Measurements from ENCODE around the gene VASH1. TPM values are rescaled to one million over a fixed set of nuclear protein-coding genes. Genes with fewer than 3 reads are reported as not detected.

VASH1 gene
- total and polyA plus RNA-seq, 2 of the 13 experiments (the other 11 are each of a cell fraction or from before 2014, with no cell fraction given) = 0.11 to 0.24 TPM

GRCh38 chr14:76808011-76808410, 46.7 kb downstream of the VASH1 start:
- H3K36me3 ChIP-seq (replicated peaks in 1 of 2; ENCODE audit: control insufficient read depth in 1 of 2, insufficient read depth in 2 of 2, low read length in 2 of 2) = peaks cover 8 to 52% of the 10 kb centered on the region in 2 experiments; a peak in 4 of 5 replicates
- no TSS peak for BruUV-seq (replicated peaks)
- 100% methylated on average over 1 of the region's 1 CpG for WGBS (ENCODE audit: low lambda C conversion rate)

More at GRCh38 chr14:76808011-76808410, 46.7 kb downstream of the VASH1 start:
- no peaks in the 10 kb centered on the region for H3K27me3 ChIP-seq (ENCODE audit: control insufficient read depth in 1 of 2, insufficient read depth in 2 of 2, low read length in 2 of 2)
- H3K9ac ChIP-seq (ENCODE audit: insufficient read depth, low read depth, low read length) = no peak overlapping the region
- H2AFZ ChIP-seq (ENCODE audit: low read length) = no peak overlapping the region
- H3K4me3 ChIP-seq (replicated peaks in 1 of 3; ENCODE audit: insufficient read depth in 1 of 3, low read depth in 2 of 3, low read length in 3 of 3) = no peak overlapping the region
- ATAC-seq (no peak), FAIRE-seq (no peak), DNase-seq (ENCODE audit: low spot score) (no peak)
- in situ Hi-C loops (cut with HindIII; ENCODE audit: extremely low pct_ligation_motif_present, low pct_unique_long_range_greater_than_20kb) = no loop called here
- intact Hi-C loops (cut with micrococcal nuclease; ENCODE audit: unreplicated experiment) = no loop called here
- no peaks in the 10 kb centered on the region for H3K9me3 ChIP-seq (ENCODE audit: low read length)
- no peak for TF ChIP-seq HMGA1 (CRISPR knock-in tag; conservative IDR thresholded peaks at IDR 0.05)
- no peak for TF ChIP-seq ATF7-NPFF (CRISPR knock-in tag; IDR thresholded peaks at IDR 0.05; ENCODE audit: low read depth)
- TF ChIP-seq REL (CRISPR knock-in tag; conservative IDR thresholded peaks at IDR 0.05) = no peak
- TF ChIP-seq HOMEZ (CRISPR knock-in tag; IDR thresholded peaks at IDR 0.05; ENCODE audit: low read depth) = no peak
- TF ChIP-seq, protein P1, sequence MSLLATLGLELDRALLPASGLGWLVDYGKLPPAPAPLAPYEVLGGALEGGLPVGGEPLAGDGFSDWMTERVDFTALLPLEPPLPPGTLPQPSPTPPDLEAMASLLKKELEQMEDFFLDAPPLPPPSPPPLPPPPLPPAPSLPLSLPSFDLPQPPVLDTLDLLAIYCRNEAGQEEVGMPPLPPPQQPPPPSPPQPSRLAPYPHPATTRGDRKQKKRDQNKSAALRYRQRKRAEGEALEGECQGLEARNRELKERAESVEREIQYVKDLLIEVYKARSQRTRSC (CRISPR knock-in tag; IDR thresholded peaks at IDR 0.05; ENCODE audit: low read depth) = no peak
- TF ChIP-seq FOXO1 (CRISPR knock-in tag; IDR thresholded peaks at IDR 0.05) = no peak
- TF ChIP-seq ZKSCAN1 (IDR thresholded peaks at IDR 0.05; ENCODE audit: low read length) = no peak
- TF ChIP-seq RARG (CRISPR knock-in tag; IDR thresholded peaks at IDR 0.05; ENCODE audit: low read depth) = no peak
- TF ChIP-seq SP5 (CRISPR knock-in tag; IDR thresholded peaks at IDR 0.05; ENCODE audit: borderline replicate concordance, low read depth) = no peak
- TF ChIP-seq ZNF597 (CRISPR knock-in tag; IDR thresholded peaks at IDR 0.05) = no peak
- no peak for TF ChIP-seq ZNF713 (CRISPR knock-in tag; IDR thresholded peaks at IDR 0.05)
- no peak for TF ChIP-seq SP4 (CRISPR knock-in tag; IDR thresholded peaks at IDR 0.05)
- TF ChIP-seq ZNF605 (CRISPR knock-in tag; IDR thresholded peaks at IDR 0.05) = no peak
- TF ChIP-seq YEATS2 (CRISPR knock-in tag; IDR thresholded peaks at IDR 0.05; ENCODE audit: borderline replicate concordance) = no peak
- H4K20me1 ChIP-seq (ENCODE audit: insufficient read depth, low read length) = no peaks in the 10 kb centered on the region
- no peak overlapping the region for H3K27ac ChIP-seq (ENCODE audit: extremely low read length, insufficient read depth, low read length)
- ChIA-PET POLR2A (no interaction called here), CTCF (ENCODE audit: low intra/inter-chr PET ratio, low total read pairs) (no interaction called here)
- H3K4me1 ChIP-seq (ENCODE audit: insufficient read depth, low read length) = peaks cover 15% of the 10 kb centered on the region
- H3K79me2 ChIP-seq (ENCODE audit: insufficient read depth, low read length) = peaks cover 2% of the 10 kb centered on the region
- H3K4me2 ChIP-seq (ENCODE audit: low read depth, low read length) = no peak overlapping the region
